ENCODE measurements around the gene SPRY4. TPM values are rescaled to one million over a fixed set of nuclear protein-coding genes. Genes with fewer than 3 reads are reported as not detected.

The SPRY4 gene
- total and polyA plus RNA-seq, 8 donors, result 1.3 to 13.6 (median 7.3) TPM

GRCh38 chr5:142286111-142286510, 38.7 kb downstream of the SPRY4 start:
- Histone ChIP-seq H3K36me3 (no peaks in the 10 kb centered on the region), H3K4me3 (no peak overlapping the region), H3K4me1 (peaks cover 0 to 8% (median 5%) of the 10 kb centered on the region in 4 donors), H3K9me3 (no peaks in the 10 kb centered on the region), H3K27me3 (no peaks in the 10 kb centered on the region), H3K27ac (no peak overlapping the region)
- 83 to 95% (median 95%) methylated on average over 12 of the region's 12 CpGs for WGBS, 5 donors
- no peak for DNase-seq
- intact Hi-C loops (cut with DNase I; ENCODE audit: low total_unique reads), result no loop called here
- TF ChIP-seq CTCF (IDR thresholded peaks at IDR 0.05) (no peak), EP300 (IDR thresholded peaks at IDR 0.05) (no peak), POLR2A (IDR thresholded peaks at IDR 0.05) (no peak), POLR2AphosphoS5 (IDR thresholded peaks at IDR 0.05) (no peak)

- no peak for TF ChIP-seq POLR2A (IDR thresholded peaks at IDR 0.05)
- TF ChIP-seq CTCF (IDR thresholded peaks at IDR 0.05), result no peak
- TF ChIP-seq EP300 (IDR thresholded peaks at IDR 0.05), result no peak
- TF ChIP-seq POLR2AphosphoS5 (IDR thresholded peaks at IDR 0.05), result no peak
- Histone ChIP-seq H3K4me3 (no peak overlapping the region), H3K36me3 (no peaks in the 10 kb centered on the region), H3K27ac (no peak overlapping the region), H3K4me1 (peaks cover 0 to 5% (median 0%) of the 10 kb centered on the region in 4 donors), H3K9me3 (no peaks in the 10 kb centered on the region), H3K27me3 (no peaks in the 10 kb centered on the region)
- intact Hi-C loops (cut with DNase I; ENCODE audit: low total_unique reads), result no loop called here
- DNase-seq, result no peak
- 85 to 93% (median 89%) methylated on average over 6 of the region's 6 CpGs for WGBS, 5 donors
These were observed 41.5 kb downstream of the SPRY4 start for GRCh38 chr5:142283304-142283703.

GRCh38 chr5:142281966-142282365, 42.9 kb downstream of the SPRY4 start:
- Histone ChIP-seq H3K4me1 (no peaks in the 10 kb centered on the region), H3K4me3 (no peak overlapping the region), H3K27me3 (no peaks in the 10 kb centered on the region), H3K27ac (no peak overlapping the region), H3K9me3 (no peaks in the 10 kb centered on the region), H3K36me3 (no peaks in the 10 kb centered on the region)
- intact Hi-C loops (cut with DNase I; ENCODE audit: low total_unique reads), result no loop called here
- WGBS, 5 donors, result 85 to 95% (median 91%) methylated on average over 6 of the region's 6 CpGs
- DNase-seq, result no peak
- no peak for TF ChIP-seq EP300 (IDR thresholded peaks at IDR 0.05)
- no peak for TF ChIP-seq POLR2AphosphoS5 (IDR thresholded peaks at IDR 0.05)
- TF ChIP-seq CTCF (IDR thresholded peaks at IDR 0.05), result no peak
- TF ChIP-seq POLR2A (IDR thresholded peaks at IDR 0.05), result no peak

GRCh38 chr5:142281008-142281367, 43.8 kb downstream of the SPRY4 start:
- H3K27ac ChIP-seq, result peak overlapping the region in 1 of 5 donors; percentile 66
- intact Hi-C loops (cut with DNase I; ENCODE audit: low total_unique reads), result no loop called here
- 71 to 91% (median 78%) methylated on average over 6 of the region's 6 CpGs for WGBS, 5 donors
- no peaks in the 10 kb centered on the region for H3K27me3 ChIP-seq
- DNase-seq, result no peak
- no peaks in the 10 kb centered on the region for H3K9me3 ChIP-seq
- no peaks in the 10 kb centered on the region for H3K36me3 ChIP-seq
- no peaks in the 10 kb centered on the region for H3K4me1 ChIP-seq
- TF ChIP-seq POLR2A (IDR thresholded peaks at IDR 0.05) (no peak), POLR2AphosphoS5 (IDR thresholded peaks at IDR 0.05) (no peak), EP300 (IDR thresholded peaks at IDR 0.05) (no peak), CTCF (IDR thresholded peaks at IDR 0.05) (no peak)
- H3K4me3 ChIP-seq, result no peak overlapping the region

Data from stomach (tissue), 9 donors.